Colonic mucosa (tissue), 4 donors: ENCODE measurements around the gene PRPF40B. TPM values are rescaled to one million over a fixed set of nuclear protein-coding genes. Genes with fewer than 3 reads are reported as not detected.

Experiments
- DNase-seq: peaks from one replicate; pipeline ENCODE4 v3.0.0-alpha.2; 2020
- H3K27ac ChIP-seq: fragments of 200-600 bp; one replicate; pipeline ENCODE4 v1.8.0; 2021
- H3K27me3 ChIP-seq: fragments of 200-600 bp; one replicate; pipeline ENCODE4 v1.8.0; 2021
- H3K36me3 ChIP-seq: fragments of 200-600 bp; one replicate; pipeline ENCODE4 v1.8.0; 2021
- H3K4me1 ChIP-seq: fragments of 200-600 bp; one replicate; pipeline ENCODE4 v1.8.0; 2021; ENCODE audit warnings: mild to moderate bottlenecking
- H3K4me3 ChIP-seq: fragments of 200-600 bp; one replicate; pipeline ENCODE4 v1.8.0; 2021
- H3K9ac ChIP-seq, 2 donors: one replicate each; pipeline ENCODE4 v1.7.0; 2013; ENCODE audit warnings: control low read depth in 2 of 2, low read depth in 2 of 2, low read length in 2 of 2
- H3K9me3 ChIP-seq: fragments of 200-600 bp; one replicate; pipeline ENCODE4 v1.8.0; 2021
- CTCF ChIP-seq: fragments of 200-600 bp; IDR thresholded peaks from one replicate; pipeline ENCODE4 v1.8.0; 2022; ENCODE audit warnings: antibody characterized with exemption, mild to moderate bottlenecking
- intact Hi-C: fragments of 100-400 bp; cut with DNase I; formaldehyde crosslinking; loops from one replicate; pipeline ENCODE4 v1.14.1; 2022
- total RNA-seq, 2 donors: library from RNA; stranded (reverse); fragmentation: NEBNext Ultra II Directional in 1 of 2; extraction: Animal tissue kit (Norgen Biotek cat#: 25700) in 1 of 2; gene quantifications; one replicate each; pipeline ENCODE4 v1.2.1, GENCODE V29; 2021
- donor health status: healthy.
- donor health status: DM: no; HTN: no; CAD: no.
- donor health status: DM: no; HTN: no; CAD: no.

Gene PRPF40B
- total RNA-seq, 2 donors from 2014 or later, result 8.5 to 14.1 TPM

- no peaks in the 10 kb centered on the region for H3K36me3 ChIP-seq
- no peak overlapping the region for H3K9ac ChIP-seq
- H3K4me3 ChIP-seq, result no peak overlapping the region
- peaks cover 7% of the 10 kb centered on the region for H3K4me1 ChIP-seq
- intact Hi-C loops, result no loop called here
- no peak for DNase-seq
- H3K9me3 ChIP-seq, result no peaks in the 10 kb centered on the region
- no peak for TF ChIP-seq CTCF
- H3K27me3 ChIP-seq, result no peaks in the 10 kb centered on the region
- H3K27ac ChIP-seq, result no peak overlapping the region
These were observed 34.9 kb downstream of the PRPF40B start for GRCh38 chr12:49658276-49658675.

- Histone ChIP-seq H3K4me3 (no peak overlapping the region), H3K9ac (no peak overlapping the region), H3K27ac (no peak overlapping the region), H3K4me1 (peaks cover 14% of the 10 kb centered on the region), H3K27me3 (no peaks in the 10 kb centered on the region), H3K9me3 (no peaks in the 10 kb centered on the region), H3K36me3 (no peaks in the 10 kb centered on the region)
- intact Hi-C loops, result no loop called here
- DNase-seq, result no peak
- no peak for TF ChIP-seq CTCF
These were observed 36.4 kb downstream of the PRPF40B start for GRCh38 chr12:49659753-49660152.

GRCh38 chr12:49661191-49661590 lies 37.8 kb downstream of the PRPF40B start:
- intact Hi-C loops, result no loop called here
- Histone ChIP-seq H3K4me3 (no peak overlapping the region), H3K36me3 (no peaks in the 10 kb centered on the region), H3K27me3 (no peaks in the 10 kb centered on the region), H3K9me3 (no peaks in the 10 kb centered on the region), H3K9ac (no peak overlapping the region), H3K27ac (no peak overlapping the region), H3K4me1 (peaks cover 14% of the 10 kb centered on the region)
- TF ChIP-seq CTCF, result no peak
- DNase-seq, result no peak

GRCh38 chr12:49661746-49662145 lies 38.4 kb downstream of the PRPF40B start:
- no peak for TF ChIP-seq CTCF
- Histone ChIP-seq H3K4me3 (no peak overlapping the region), H3K9me3 (no peaks in the 10 kb centered on the region), H3K36me3 (no peaks in the 10 kb centered on the region), H3K4me1 (peaks cover 14% of the 10 kb centered on the region), H3K27ac (peak overlapping the region; percentile 69), H3K9ac (no peak overlapping the region), H3K27me3 (no peaks in the 10 kb centered on the region)
- DNase-seq, result no peak
- intact Hi-C loops, result no loop called here

- no peak for TF ChIP-seq CTCF
- Histone ChIP-seq H3K27ac (peak overlapping the region; percentile 69), H3K4me3 (no peak overlapping the region), H3K27me3 (no peaks in the 10 kb centered on the region), H3K4me1 (peaks cover 14% of the 10 kb centered on the region), H3K9ac (peak overlapping the region in 1 of 2 donors; percentile 13), H3K9me3 (no peaks in the 10 kb centered on the region), H3K36me3 (no peaks in the 10 kb centered on the region)
- DNase-seq, result peak; percentile 57
- intact Hi-C loops, result no loop called here
These were observed 39.9 kb downstream of the PRPF40B start for GRCh38 chr12:49662998-49663843.
